ENCODE measurements around the gene FNBP1L. TPM values are rescaled to one million over a fixed set of nuclear protein-coding genes. Genes with fewer than 3 reads are reported as not detected.

Gene FNBP1L
- total and polyA plus RNA-seq, 2 of the 8 experiments (the other 6 are each of a cell fraction or from before 2014, with no cell fraction given): 48.9 to 95.9 TPM

GRCh38 chr1:93516164-93516563 is 68.2 kb downstream of the FNBP1L start:
- Histone ChIP-seq H4K5ac (ENCODE audit: insufficient read length, low read depth, low read length) (no peak overlapping the region), H4K8ac (ENCODE audit: extremely low read depth, insufficient read depth, low read length) (no peak overlapping the region), H3K79me1 (ENCODE audit: low read depth, low read length) (peaks cover 3% of the 10 kb centered on the region; the same call in 1 of the 2 replicates), H4K20me1 (replicated peaks in 1 of 2; ENCODE audit: control insufficient read depth in 1 of 2, insufficient read depth in 2 of 2, low read length in 2 of 2) (peaks cover 0 to 3% of the 10 kb centered on the region in 2 experiments), H3K14ac (ENCODE audit: insufficient read length) (no peak overlapping the region), H2BK12ac (ENCODE audit: low read depth, low read length) (no peak overlapping the region), H3K36me3 (ENCODE audit: control insufficient read depth in 2 of 4, insufficient read depth in 4 of 4, low read length in 3 of 4) (no peaks in the 10 kb centered on the region; a peak in 1 of 8 replicates), H3K4me1 (replicated peaks in 1 of 4; ENCODE audit: control insufficient read depth in 3 of 4, insufficient read depth in 4 of 4, low read length in 3 of 4) (no peaks in the 10 kb centered on the region), H2AK5ac (ENCODE audit: low read depth, low read length) (no peak overlapping the region), H3K27me3 (replicated peaks in 1 of 4; ENCODE audit: control insufficient read depth in 3 of 4, extremely low read depth in 1 of 4, insufficient read depth in 3 of 4, low read length in 3 of 4) (no peaks in the 10 kb centered on the region), H3K27ac (ENCODE audit: low read depth, low read length) (no peak overlapping the region), H2BK20ac (ENCODE audit: low read length) (no peak overlapping the region), H3K23me2 (ENCODE audit: low read depth, low read length) (no peaks in the 10 kb centered on the region), H3K23ac (ENCODE audit: insufficient read length) (no peak overlapping the region), H3K4me3 (ENCODE audit: extremely low read depth in 1 of 4, insufficient read depth in 2 of 4, low read depth in 3 of 4, low read length in 4 of 4) (no peak overlapping the region), H3K9ac (replicated peaks in 1 of 4; ENCODE audit: extremely low read depth in 1 of 4, low read depth in 3 of 4, low read length in 3 of 4) (no peak overlapping the region), H3K18ac (ENCODE audit: extremely low read depth, low read length) (no peak overlapping the region), H3K79me2 (ENCODE audit: control insufficient read depth in 1 of 2, insufficient read depth in 2 of 2, low read length in 2 of 2) (peaks cover 0 to 46% of the 10 kb centered on the region in 2 experiments; a peak in 3 of 4 replicates), H2AFZ (ENCODE audit: low read length) (no peak overlapping the region), H2BK5ac (ENCODE audit: low read depth, low read length) (no peak overlapping the region), H2BK15ac (ENCODE audit: low read length) (no peak overlapping the region), H2BK120ac (replicated peaks; ENCODE audit: low read depth, low read length) (no peak overlapping the region), H3K56ac (replicated peaks; ENCODE audit: insufficient read length, low read depth, low read length) (no peak overlapping the region), H3K9me3 (ENCODE audit: insufficient read depth in 2 of 2, low read depth in 1 of 2, low read length in 1 of 2) (no peaks in the 10 kb centered on the region), H3K4ac (replicated peaks; ENCODE audit: insufficient read length, low read depth, low read length) (no peak overlapping the region), H3K4me2 (ENCODE audit: insufficient read depth in 1 of 2, low read depth in 2 of 2, low read length in 2 of 2) (no peak overlapping the region), H4K91ac (replicated peaks; ENCODE audit: insufficient read length, low read length) (no peak overlapping the region)
- TF ChIP-seq MAX (IDR thresholded peaks at IDR 0.05): no peak
- no peak for TF ChIP-seq SIX5 (IDR thresholded peaks at IDR 0.05; ENCODE audit: low read depth, low read length)
- TF ChIP-seq POLR2AphosphoS5 (IDR thresholded peaks at IDR 0.05; ENCODE audit: low read depth, low read length): 0 out of 2 replicates have a peak, but pooled peaks have one; percentile 49
- no peak for TF ChIP-seq RNF2 (IDR thresholded peaks at IDR 0.05; ENCODE audit: borderline replicate concordance, low read depth, low read length, missing control alignments, poor library complexity, severe bottlenecking)
- peak in 1 of 2 experiments; percentile 50; a peak in 1 of 3 replicates for TF ChIP-seq POLR2A (IDR thresholded peaks at IDR 0.05; ENCODE audit: control extremely low read depth in 1 of 2, low read depth in 2 of 2, low read length in 2 of 2)
- peak; percentile 97 for TF ChIP-seq TBP (IDR thresholded peaks at IDR 0.05; ENCODE audit: low read depth, low read length)
- TF ChIP-seq CHD1 (IDR thresholded peaks at IDR 0.05; ENCODE audit: low read depth, low read length): no peak
- TF ChIP-seq FOSL1 (IDR thresholded peaks at IDR 0.05; ENCODE audit: insufficient read depth, low read depth, low read length): no peak
- DNase-seq (ENCODE audit: low read depth in 1 of 2, low spot score in 2 of 2) (no peak), FAIRE-seq (no peak)
- POLR2A ChIA-PET (ENCODE audit: partially characterized antibody): no interaction called here
- 89% methylated on average over 5 of the region's 5 CpGs; no CpG with 5 or more reads in 1 of the 2 experiments for WGBS, 2 experiments (ENCODE audit: extremely low coverage in 1 of 2, insufficient coverage in 1 of 2, insufficient read length in 1 of 2, insufficient replicate concordance in 2 of 2, low coverage in 1 of 2, low lambda C conversion rate in 2 of 2, missing lambda C conversion rate in 1 of 2)
- CTCF ChIA-PET (ENCODE audit: partially characterized antibody): no interaction called here

All from H1 (cell line).